Stimulated activated CD4-positive, alpha-beta T cell treated with anti-CD3 and anti-CD28 coated beads, TNF-alpha, amount 100 ng/mL, for 48 hours (primary cell): Measurements from ENCODE around the gene MDGA2.
"Not testable (repeated sequence)": the region's sequence is repeated elsewhere in the genome, so short reads cannot be mapped to it uniquely, and the experiment has no call there.

Experiments used
- DNase-seq, 3 donors: peaks; one replicate each; pipeline ENCODE4 v3.0.0-alpha.2; 2020; ENCODE audit warnings: low read depth in 3 of 3

Gene MDGA2

GRCh38 chr14:47328376-47328775 is 347.0 kb downstream of the MDGA2 start:
- no peak for DNase-seq

GRCh38 chr14:47327336-47327735 is 348.1 kb downstream of the MDGA2 start:
- DNase-seq: no peak

GRCh38 chr14:47322751-47323150 is 352.7 kb downstream of the MDGA2 start:
- DNase-seq: no peak

GRCh38 chr14:47302121-47302520 is 373.3 kb downstream of the MDGA2 start:
- DNase-seq: no peak

- no peak for DNase-seq
Measured at GRCh38 chr14:47300796-47301195, 374.6 kb downstream of the MDGA2 start.

GRCh38 chr14:47297374-47297773 is 378.0 kb downstream of the MDGA2 start:
- DNase-seq: no peak

GRCh38 chr14:47284283-47284682 is 391.1 kb downstream of the MDGA2 start:
- DNase-seq: no peak

GRCh38 chr14:47281761-47282160 is 393.6 kb downstream of the MDGA2 start:
- DNase-seq: not testable (repeated sequence)

GRCh38 chr14:47278233-47278842 is 397.1 kb downstream of the MDGA2 start:
- DNase-seq: peak; percentile 7 to 27 (median 20)

GRCh38 chr14:47277703-47278102 is 397.7 kb downstream of the MDGA2 start:
- DNase-seq: no peak

- DNase-seq: no peak
Measured at GRCh38 chr14:47276931-47277330, 398.5 kb downstream of the MDGA2 start.

- DNase-seq: no peak
Measured at GRCh38 chr14:47273939-47274338, 401.5 kb downstream of the MDGA2 start.

GRCh38 chr14:47270715-47271114 is 404.7 kb downstream of the MDGA2 start:
- no peak for DNase-seq

GRCh38 chr14:47269756-47270492 is 405.5 kb downstream of the MDGA2 start:
- DNase-seq: no peak

- DNase-seq: no peak
Measured at GRCh38 chr14:47264842-47265241, 410.6 kb downstream of the MDGA2 start.

GRCh38 chr14:47262801-47263200 is 412.6 kb downstream of the MDGA2 start:
- DNase-seq: no peak

- DNase-seq: no peak
Measured at GRCh38 chr14:47261350-47261749, 414.1 kb downstream of the MDGA2 start.

GRCh38 chr14:47259796-47260195 is 415.6 kb downstream of the MDGA2 start:
- DNase-seq: no peak

GRCh38 chr14:47257013-47257412 is 418.4 kb downstream of the MDGA2 start:
- DNase-seq: no peak

GRCh38 chr14:47252802-47253201 is 422.6 kb downstream of the MDGA2 start:
- no peak for DNase-seq

GRCh38 chr14:47246367-47246766 is 429.0 kb downstream of the MDGA2 start:
- no peak for DNase-seq

- DNase-seq: not testable (repeated sequence)
Measured at GRCh38 chr14:47242579-47242978, 432.8 kb downstream of the MDGA2 start.

GRCh38 chr14:47240748-47241437 is 434.5 kb downstream of the MDGA2 start:
- DNase-seq: no peak
